Spleen (tissue), 11 donors: ENCODE data around the gene CYP24A1. TPM values are rescaled to one million over a fixed set of nuclear protein-coding genes. Genes with fewer than 3 reads are reported as not detected.

Experiments used
- DNase-seq: peaks from one replicate; pipeline ENCODE4 v3.0.0-alpha.2; 2020
- H3K27ac ChIP-seq, 8 donors: fragments of 200-600 bp; sonication (generic) in 7 of 8; 1 replicate in 4 of 8; 2 replicates in 4 of 8; pipeline versions ENCODE4 v1.5.0 to v1.8.0; 2016 to 2021; ENCODE audit warnings: inconsistent platforms in 4 of 8, mild to moderate bottlenecking in 4 of 8, moderate library complexity in 1 of 8
- H3K27me3 ChIP-seq, 7 donors: fragments of 200-600 bp; sonication (generic) in 6 of 7; replicated peaks in 1 of 7; 1 replicate in 4 of 7; 2 replicates in 3 of 7; pipeline versions ENCODE4 v1.5.0 to v1.8.0; 2016 to 2021; ENCODE audit warnings: inconsistent platforms in 3 of 7, mild to moderate bottlenecking in 1 of 7
- H3K36me3 ChIP-seq, 6 donors: fragments of 200-600 bp; sonication (generic) in 5 of 6; 1 replicate in 4 of 6; 2 replicates in 2 of 6; pipeline versions ENCODE4 v1.5.0 to v1.8.0; 2016 to 2021; ENCODE audit warnings: inconsistent platforms in 2 of 6
- H3K4me1 ChIP-seq, 6 donors: fragments of 200-600 bp; sonication (generic) in 5 of 6; 1 replicate in 3 of 6; 2 replicates in 3 of 6; pipeline versions ENCODE4 v1.5.0 to v1.8.0; 2016 to 2021; ENCODE audit warnings: inconsistent platforms in 3 of 6
- H3K4me3 ChIP-seq, 8 donors: fragments of 200-600 bp; sonication (generic) in 7 of 8; 1 replicate in 4 of 8; 2 replicates in 4 of 8; pipeline versions ENCODE4 v1.5.0 to v1.8.0; 2016 to 2021; ENCODE audit warnings: inconsistent platforms in 4 of 8, mild to moderate bottlenecking in 4 of 8, moderate library complexity in 2 of 8
- H3K9me3 ChIP-seq, 8 donors: fragments of 200-600 bp; sonication (generic) in 7 of 8; 1 replicate in 4 of 8; 2 replicates in 4 of 8; pipeline versions ENCODE4 v1.5.0 to v1.8.0; 2016 to 2021; ENCODE audit warnings: inconsistent platforms in 4 of 8
- CTCF ChIP-seq, 11 experiments: fragments of 200-600 bp in 7 of 11; fragments of 450-650 bp in 4 of 11; sonication (generic) in 4 of 11; IDR thresholded peaks in 8 of 11; conservative IDR thresholded peaks in 3 of 11; 1 replicate in 7 of 11; 2 replicates in 4 of 11; pipeline versions ENCODE4 v1.4.0 to v1.8.0; 2016 to 2021; ENCODE audit warnings: antibody characterized with exemption in 11 of 11, inconsistent platforms in 4 of 11, mild to moderate bottlenecking in 1 of 11
- POLR2A ChIP-seq, 3 donors: fragments of 450-650 bp; IDR thresholded peaks; one replicate each; pipeline ENCODE4 v1.5.1; 2017; ENCODE audit warnings: antibody characterized with exemption in 3 of 3, mild to moderate bottlenecking in 1 of 3
- POLR2AphosphoS5 ChIP-seq, 3 donors: sonication (generic); formaldehyde crosslinking; IDR thresholded peaks; one replicate each; pipeline ENCODE4 v1.5.1; 2017; ENCODE audit warnings: antibody characterized with exemption in 3 of 3
- WGBS, 5 donors: extraction: QIAGEN DNeasy Blood & Tissue Kit in 3 of 5; methylation state at CpG; one replicate each; pipeline versions ENCODE4 v1.1.5 to v1.1.7; 2013 to 2018; 5-methylcytosine and 5-hydroxymethylcytosine counted together
- intact Hi-C: fragments of 100-400 bp; cut with DNase I; formaldehyde crosslinking; loops from one replicate; pipeline ENCODE4 v1.15.0; 2023; ENCODE audit warnings: low total_unique reads
- polyA plus RNA-seq, 3 donors: library from polyadenylated mRNA; stranded (reverse); fragments of 200-250 nt; gene quantifications; one replicate each; pipeline ENCODE4 v1.2.1, GENCODE V29; 2013
- total RNA-seq, 7 donors: library from RNA; depleted of rRNA in 3 of 7; stranded (reverse); fragments of >200 nt in 3 of 7; fragmentation: NEBNext Ultra II Directional in 4 of 7; extraction: Animal tissue kit (Norgen Biotek cat#: 25700) in 4 of 7; gene quantifications; one replicate each; pipeline versions ENCODE4 v1.1.0 to v1.2.1, GENCODE V29; 2016 to 2021
- donor health status: healthy with polysubstance abuse.
- donor health status: DM: no; HTN: no; CAD: no; lungs with moderate emphysema.
- donor health status: DM: no; HTN: no; CAD: no.
- donor health status: Bipolar disorder and iron deficiency.
- donor health status: healthy.
- donor health status: DM: no; HTN: no; CAD: no.
- donor health status: DM: yes; HTN: yes; CAD: no.

The CYP24A1 gene
- total and polyA plus RNA-seq, 10 donors, result not detected

- peaks cover 0 to 61% (median 3%) of the 10 kb centered on the region in 7 donors for H3K27me3 ChIP-seq
- H3K4me1 ChIP-seq, result no peaks in the 10 kb centered on the region
- 80 to 87% (median 83%) methylated on average over 9 of the region's 9 CpGs for WGBS, 5 donors
- intact Hi-C loops, result no loop called here
- no peaks in the 10 kb centered on the region for H3K9me3 ChIP-seq
- TF ChIP-seq POLR2AphosphoS5 (IDR thresholded peaks at IDR 0.05), result no peak
- TF ChIP-seq CTCF (IDR thresholded peaks at IDR 0.05 in 8 of 11, conservative IDR thresholded peaks at IDR 0.05 in 3 of 11), result no peak
- TF ChIP-seq POLR2A (IDR thresholded peaks at IDR 0.05), result no peak
- no peak for DNase-seq
- H3K36me3 ChIP-seq, result no peaks in the 10 kb centered on the region
- H3K27ac ChIP-seq, result no peak overlapping the region
- no peak overlapping the region for H3K4me3 ChIP-seq
Observed at GRCh38 chr20:54161008-54161820, 12.6 kb downstream of the CYP24A1 start.

- intact Hi-C loops, result no loop called here
- Histone ChIP-seq H3K4me1 (no peaks in the 10 kb centered on the region), H3K9me3 (no peaks in the 10 kb centered on the region), H3K27ac (no peak overlapping the region), H3K36me3 (no peaks in the 10 kb centered on the region), H3K4me3 (no peak overlapping the region), H3K27me3 (peaks cover 0 to 57% (median 3%) of the 10 kb centered on the region in 7 donors)
- 70 to 84% (median 79%) methylated on average over 7 of the region's 7 CpGs for WGBS, 5 donors
- TF ChIP-seq POLR2AphosphoS5 (IDR thresholded peaks at IDR 0.05), result no peak
- TF ChIP-seq CTCF (IDR thresholded peaks at IDR 0.05 in 8 of 11, conservative IDR thresholded peaks at IDR 0.05 in 3 of 11), result no peak
- DNase-seq, result no peak
Observed at GRCh38 chr20:54160065-54161007, 13.4 kb downstream of the CYP24A1 start.

- Histone ChIP-seq H3K9me3 (no peaks in the 10 kb centered on the region), H3K4me3 (no peak overlapping the region), H3K27ac (no peak overlapping the region), H3K4me1 (no peaks in the 10 kb centered on the region), H3K36me3 (no peaks in the 10 kb centered on the region), H3K27me3 (peaks cover 0 to 43% (median 3%) of the 10 kb centered on the region in 7 donors)
- intact Hi-C loops, result no loop called here
- no peak for DNase-seq
- 81 to 94% (median 89%) methylated on average over 8 of the region's 8 CpGs for WGBS, 5 donors
- TF ChIP-seq POLR2A (IDR thresholded peaks at IDR 0.05) (no peak), CTCF (IDR thresholded peaks at IDR 0.05 in 8 of 11, conservative IDR thresholded peaks at IDR 0.05 in 3 of 11) (no peak), POLR2AphosphoS5 (IDR thresholded peaks at IDR 0.05) (no peak)
Observed at GRCh38 chr20:54158856-54159418, 14.8 kb downstream of the CYP24A1 start.
